Breast epithelium (tissue), 4 donors: ENCODE data around the gene HNF4A. TPM values are rescaled to one million over a fixed set of nuclear protein-coding genes. Genes with fewer than 3 reads are reported as not detected.

Experiments
- DNase-seq, 2 donors: peaks; one replicate each; pipeline ENCODE4 v3.0.0-alpha.2; 2019; ENCODE audit warnings: low spot score in 2 of 2
- H3K27ac ChIP-seq, 2 donors: fragments of 200-600 bp; sonication (generic) in 1 of 2; one replicate each; pipeline ENCODE4 v1.5.1; 2016 to 2019; ENCODE audit warnings: mild to moderate bottlenecking in 1 of 2
- H3K27me3 ChIP-seq, 2 donors: fragments of 200-600 bp; sonication (generic) in 1 of 2; one replicate each; pipeline versions ENCODE4 v1.5.1 to v1.6.0; 2017 to 2019; ENCODE audit warnings: control low read depth in 1 of 2, mild to moderate bottlenecking in 1 of 2
- H3K36me3 ChIP-seq: fragments of 200-600 bp; one replicate; pipeline ENCODE4 v1.5.1; 2019
- H3K4me1 ChIP-seq, 2 donors: fragments of 200-600 bp; sonication (generic); one replicate each; pipeline ENCODE4 v1.5.1; 2016 to 2019; ENCODE audit warnings: control low read depth in 1 of 2
- H3K4me3 ChIP-seq, 3 donors: fragments of 200-600 bp; sonication (generic); 1 replicate in 2 of 3; 2 replicates in 1 of 3; pipeline ENCODE4 v1.5.1; 2016 to 2019; ENCODE audit warnings: mild to moderate bottlenecking in 3 of 3, moderate library complexity in 2 of 3
- H3K9me3 ChIP-seq, 2 donors: fragments of 200-600 bp; sonication (generic) in 1 of 2; one replicate each; pipeline ENCODE4 v1.5.1; 2016 to 2019; ENCODE audit warnings: control low read depth in 1 of 2
- CTCF ChIP-seq, 3 donors: fragments of 450-650 bp; IDR thresholded peaks; one replicate each; pipeline ENCODE4 v1.5.1; 2016 to 2017; ENCODE audit warnings: antibody characterized with exemption in 3 of 3, mild to moderate bottlenecking in 3 of 3, moderate library complexity in 3 of 3
- POLR2A ChIP-seq: fragments of 450-650 bp; IDR thresholded peaks from one replicate; pipeline ENCODE4 v1.6.1; 2016; ENCODE audit warnings: antibody characterized with exemption, mild to moderate bottlenecking, moderate library complexity
- POLR2AphosphoS5 ChIP-seq, 3 donors: sonication (generic); formaldehyde crosslinking; IDR thresholded peaks; one replicate each; pipeline ENCODE4 v1.6.1; 2017; ENCODE audit warnings: antibody characterized with exemption in 3 of 3
- intact Hi-C: fragments of 100-400 bp; cut with DNase I; formaldehyde crosslinking; loops from one replicate; pipeline ENCODE4 v1.15.1; 2023; ENCODE audit warnings: low total_unique reads
- total RNA-seq, 3 donors: library from RNA; depleted of rRNA; stranded (reverse); fragments of >200 nt; gene quantifications; one replicate each; pipeline ENCODE4 v1.1.0, GENCODE V29; 2016

The HNF4A gene
- total RNA-seq, 3 donors from 2014 or later = 1.6 TPM; not detected in 2

DNA sequence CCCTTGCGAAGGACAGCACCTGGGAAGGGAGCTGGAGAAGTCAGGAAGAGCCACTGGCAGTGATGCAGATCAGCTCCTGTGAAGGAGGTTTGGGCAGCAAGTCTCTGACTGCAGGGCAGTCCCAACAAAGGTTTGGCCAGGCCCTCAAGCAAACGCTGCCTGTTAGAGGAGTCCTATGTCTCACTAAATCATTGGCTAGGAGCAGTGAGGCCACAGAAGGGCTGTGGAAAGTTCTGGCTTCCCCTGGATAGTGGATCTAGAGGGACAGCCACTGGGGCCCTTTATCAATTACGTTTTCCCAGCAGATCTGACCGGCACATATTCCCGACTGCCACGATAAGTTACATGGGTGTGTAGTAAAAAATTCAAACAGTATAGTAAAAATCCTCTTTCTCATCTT, 122.7 kb downstream of the HNF4A start:
- peak overlapping the region; percentile 5 to 11 for H3K27ac ChIP-seq
- DNase-seq = no peak

GRCh38 chr20:44479643-44480042, 124.1 kb downstream of the HNF4A start:
- TF ChIP-seq POLR2A (no peak), CTCF (IDR thresholded peaks at IDR 0.05) (no peak), POLR2AphosphoS5 (IDR thresholded peaks at IDR 0.05) (no peak)
- no peak for DNase-seq
- peaks cover 0 to 4% of the 10 kb centered on the region in 2 donors for H3K4me1 ChIP-seq
- peaks cover 4% of the 10 kb centered on the region for H3K36me3 ChIP-seq
- no peaks in the 10 kb centered on the region for H3K27me3 ChIP-seq
- H3K4me3 ChIP-seq = no peak overlapping the region
- intact Hi-C loops = loop anchor here (10.0 kb wide), 1 partner anchor 1885 kb away; no protein-coding TSS in a partner anchor
- no peaks in the 10 kb centered on the region for H3K9me3 ChIP-seq
- no peak overlapping the region for H3K27ac ChIP-seq

More for the DNA sequence above, 122.7 kb downstream of the HNF4A start:
- Histone ChIP-seq H3K27me3 (no peaks in the 10 kb centered on the region), H3K36me3 (peaks cover 4% of the 10 kb centered on the region), H3K9me3 (no peaks in the 10 kb centered on the region), H3K4me3 (no peak overlapping the region), H3K4me1 (peaks cover 0 to 4% of the 10 kb centered on the region in 2 donors)
- intact Hi-C loops = loop anchor here (10.0 kb wide), 1 partner anchor 1887 kb away; no protein-coding TSS in a partner anchor
- TF ChIP-seq POLR2AphosphoS5 (IDR thresholded peaks at IDR 0.05) = no peak
- TF ChIP-seq CTCF (IDR thresholded peaks at IDR 0.05) = no peak
- no peak for TF ChIP-seq POLR2A

DNA sequence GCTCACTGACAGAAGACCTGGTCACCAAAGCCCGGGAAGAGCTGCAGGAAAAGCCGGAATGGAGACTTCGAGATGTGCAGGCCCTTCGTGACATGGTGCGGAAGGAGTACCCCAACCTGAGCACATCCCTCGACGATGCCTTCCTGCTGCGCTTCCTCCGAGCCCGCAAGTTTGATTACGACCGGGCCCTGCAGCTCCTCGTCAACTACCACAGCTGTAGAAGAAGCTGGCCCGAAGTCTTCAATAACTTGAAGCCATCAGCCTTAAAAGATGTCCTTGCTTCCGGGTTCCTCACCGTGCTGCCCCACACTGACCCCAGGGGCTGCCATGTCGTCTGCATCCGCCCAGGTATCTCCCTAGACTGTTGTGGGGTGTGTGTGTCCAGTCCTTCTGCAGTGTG, 124.6 kb downstream of the HNF4A start:
- intact Hi-C loops = no loop called here
- no peak for DNase-seq
- Histone ChIP-seq H3K27ac (no peak overlapping the region), H3K4me3 (no peak overlapping the region), H3K4me1 (peaks cover 0 to 4% of the 10 kb centered on the region in 2 donors), H3K27me3 (no peaks in the 10 kb centered on the region), H3K36me3 (peaks cover 4% of the 10 kb centered on the region), H3K9me3 (no peaks in the 10 kb centered on the region)
- TF ChIP-seq POLR2AphosphoS5 (IDR thresholded peaks at IDR 0.05) = no peak

GRCh38 chr20:44481719-44482416, 126.4 kb downstream of the HNF4A start:
- H3K36me3 ChIP-seq = peaks cover 4% of the 10 kb centered on the region
- no peaks in the 10 kb centered on the region for H3K4me1 ChIP-seq
- no peak overlapping the region for H3K4me3 ChIP-seq
- H3K27ac ChIP-seq = no peak overlapping the region
- no peak for TF ChIP-seq POLR2AphosphoS5 (IDR thresholded peaks at IDR 0.05)
- no peak for TF ChIP-seq POLR2A
- no peak for TF ChIP-seq CTCF (IDR thresholded peaks at IDR 0.05)
- no peaks in the 10 kb centered on the region for H3K27me3 ChIP-seq
- DNase-seq = no peak
- intact Hi-C loops = no loop called here
- no peaks in the 10 kb centered on the region for H3K9me3 ChIP-seq

DNA sequence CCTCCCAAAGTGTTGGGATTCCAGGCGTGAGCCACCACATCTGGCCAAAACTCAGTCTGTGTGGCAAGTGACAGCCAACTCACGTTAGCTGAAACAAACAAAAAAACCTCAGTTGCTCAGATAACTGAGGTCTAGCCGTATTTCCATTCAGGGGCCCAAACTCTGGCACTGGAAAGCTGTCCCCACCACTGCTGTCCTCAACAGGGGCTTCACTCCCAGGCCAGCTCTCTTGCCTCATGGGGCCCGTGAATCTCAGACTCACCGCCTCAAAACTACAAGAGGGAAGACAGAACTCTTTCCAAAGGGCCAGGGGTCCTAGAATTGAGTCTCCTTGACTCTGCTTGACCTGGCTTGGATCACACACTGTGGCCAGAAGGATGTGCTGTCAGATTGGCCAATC, 127.6 kb downstream of the HNF4A start:
- H3K4me3 ChIP-seq = no peak overlapping the region
- H3K9me3 ChIP-seq = no peaks in the 10 kb centered on the region
- no peaks in the 10 kb centered on the region for H3K27me3 ChIP-seq
- no peak overlapping the region for H3K27ac ChIP-seq
- H3K4me1 ChIP-seq = no peaks in the 10 kb centered on the region
- H3K36me3 ChIP-seq = peaks cover 4% of the 10 kb centered on the region
- DNase-seq = no peak
- TF ChIP-seq POLR2AphosphoS5 (IDR thresholded peaks at IDR 0.05) (no peak), POLR2A (no peak)
- intact Hi-C loops = no loop called here

Other genes with a start within 250 kb of the HNF4A start
- 10 to 100 TPM in 2 of 3 donors, 1 to 10 TPM in 1; 9.3 to 16.4 (median 16.2) TPM for gene JPH2, start 168.5 kb upstream of the HNF4A start, total RNA-seq
- gene OSER1, start 144.9 kb upstream of the HNF4A start, total RNA-seq = 10 to 100 TPM; 59.6 to 73.8 (median 67.2) TPM
- gene GDAP1L1, start 108.4 kb upstream of the HNF4A start, total RNA-seq = not detected
- gene FITM2, start 44.5 kb upstream of the HNF4A start, total RNA-seq = 10 to 100 TPM in 1 of 3 donors, 1 to 10 TPM in 2; 8.8 to 17.0 (median 9.2) TPM
- not detected for gene R3HDML, start 18.7 kb upstream of the HNF4A start, total RNA-seq
- gene TTPAL, start 120.2 kb downstream of the HNF4A start, total RNA-seq = 10 to 100 TPM; 13.5 to 40.8 (median 14.7) TPM
- 100 to 1,000 TPM in 2 of 3 donors, 10 to 100 TPM in 1; 91.1 to 254 (median 100) TPM for gene SERINC3, start 166.4 kb downstream of the HNF4A start, total RNA-seq
- gene PKIG, start 226.9 kb downstream of the HNF4A start, total RNA-seq = 100 to 1,000 TPM in 1 of 3 donors, 10 to 100 TPM in 2; 59.9 to 102 (median 99.1) TPM